Fibroblast of lung (primary cell): Measurements from ENCODE around the gene STX4. TPM values are rescaled to one million over a fixed set of nuclear protein-coding genes. Genes with fewer than 3 reads are reported as not detected.

Experiments
- DNase-seq, 2 donors: peaks; one replicate each; pipeline versions ENCODE4 v3.0.0 to v3.0.0-alpha.2; 2010; ENCODE audit warnings: low read depth in 2 of 2
- H2AFZ ChIP-seq: 2 replicates; pipeline ENCODE4 v1.5.1; 2012; ENCODE audit warnings: low read length, control low read depth, inconsistent platforms
- H3K27ac ChIP-seq: 2 replicates; pipeline ENCODE4 v1.5.1; 2011; ENCODE audit warnings: low read length, control low read depth; ENCODE audit not compliant: insufficient read depth
- H3K27me3 ChIP-seq: 2 replicates; pipeline ENCODE4 v1.5.1; 2011; ENCODE audit warnings: mild to moderate bottlenecking, low read length; ENCODE audit not compliant: control insufficient read depth, insufficient read depth
- H3K36me3 ChIP-seq: 2 replicates; pipeline ENCODE4 v1.5.1; 2011; ENCODE audit warnings: low read length; ENCODE audit not compliant: control insufficient read depth, insufficient read depth
- H3K4me1 ChIP-seq: 2 replicates; pipeline ENCODE4 v1.5.1; 2011; ENCODE audit warnings: low read length; ENCODE audit not compliant: control insufficient read depth, insufficient read depth; ENCODE audit errors: extremely low read depth
- H3K4me2 ChIP-seq: 2 replicates; pipeline ENCODE4 v1.5.1; 2011; ENCODE audit warnings: low read length, control low read depth; ENCODE audit not compliant: insufficient read depth; ENCODE audit errors: extremely low read depth
- H3K4me3 ChIP-seq, 4 experiments: fragments of 200-600 bp in 1 of 4; sonication (generic) in 1 of 4; replicated peaks in 1 of 4; 2 replicates each; pipeline ENCODE4 v1.5.1; 2011 to 2016; ENCODE audit warnings: low read length in 4 of 4, low read depth in 3 of 4, mild to moderate bottlenecking in 3 of 4, control low read depth in 2 of 4, inconsistent platforms in 1 of 4, mixed read lengths in 1 of 4; ENCODE audit not compliant: insufficient read depth in 1 of 4; ENCODE audit errors: control extremely low read depth in 1 of 4
- H3K79me2 ChIP-seq: 2 replicates; pipeline ENCODE4 v1.5.1; 2012; ENCODE audit warnings: mild to moderate bottlenecking, low read length, inconsistent platforms; ENCODE audit not compliant: control insufficient read depth, insufficient read depth
- H3K9ac ChIP-seq: 2 replicates; pipeline ENCODE4 v1.5.1; 2011; ENCODE audit warnings: mild to moderate bottlenecking, low read length, control low read depth; ENCODE audit not compliant: insufficient read depth
- H3K9me3 ChIP-seq: 2 replicates; pipeline ENCODE4 v1.5.1; 2012; ENCODE audit warnings: low read depth, low read length; ENCODE audit not compliant: control insufficient read depth, insufficient read depth
- H4K20me1 ChIP-seq: 2 replicates; pipeline ENCODE4 v1.5.1; 2011; ENCODE audit warnings: low read length; ENCODE audit not compliant: control insufficient read depth, insufficient read depth; ENCODE audit errors: extremely low read depth
- EZH2 ChIP-seq: IDR thresholded peaks from 2 replicates; pipeline ENCODE4 v1.5.1; 2012; ENCODE audit warnings: low read length, control low read depth, mild to moderate bottlenecking; ENCODE audit errors: missing control alignments
- polyA plus RNA-seq, 2 donors: library from polyadenylated mRNA; depleted of rRNA in 1 of 2; stranded (reverse) in 1 of 2; unstranded in 1 of 2; fragments of >200 nt; gene quantifications; 2 replicates each; pipeline ENCODE4 v1.2.1, GENCODE V29; 2011 to 2012; ENCODE audit warnings: missing spikeins in 1 of 2
- total RNA-seq: library from RNA; depleted of rRNA; stranded (reverse); fragments of >200 nt; gene quantifications from 2 replicates; pipeline ENCODE4 v1.2.1, GENCODE V29; 2014
- TF ChIP-seq, protein P1 (sequence below), 2 donors: IDR thresholded peaks in 1 of 2; conservative IDR thresholded peaks in 1 of 2; 1 replicate in 1 of 2; 2 replicates in 1 of 2; pipeline ENCODE4 v1.5.1; 2011 to 2012; ENCODE audit warnings: low read length in 2 of 2, control low read depth in 1 of 2, inconsistent platforms in 1 of 2, low read depth in 1 of 2, mild to moderate bottlenecking in 1 of 2

Gene STX4
- total and polyA plus RNA-seq, 2 donors (not counting 1 experiment from before 2014, with no cell fraction given) = 37.5 to 42.8 TPM

DNA sequence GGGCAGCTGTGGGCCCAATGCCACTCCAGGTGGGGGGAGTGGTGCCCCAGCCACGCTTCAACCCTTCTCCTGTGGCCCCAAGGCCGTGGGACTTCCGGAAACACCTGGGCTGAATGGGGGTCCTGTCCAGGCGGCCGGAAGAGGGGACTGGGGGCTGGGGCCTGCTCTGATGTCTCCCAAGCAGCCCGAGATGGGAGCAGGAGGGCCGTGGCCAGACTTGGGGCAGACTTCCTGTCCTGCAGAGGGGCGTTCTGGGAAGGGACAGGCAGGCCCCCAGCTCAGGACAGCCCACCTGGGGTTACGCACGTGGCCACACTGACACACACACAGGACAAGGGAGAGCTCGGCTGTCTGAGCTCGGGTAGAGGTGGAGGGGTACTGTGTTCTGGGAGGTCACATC is 43.3 kb upstream of the STX4 start:
- no peaks in the 10 kb centered on the region for H3K79me2 ChIP-seq
- H3K9me3 ChIP-seq = no peaks in the 10 kb centered on the region
- H2AFZ ChIP-seq = no peak overlapping the region
- no peak overlapping the region for H3K27ac ChIP-seq
- no peak overlapping the region for H3K4me3 ChIP-seq
- H3K4me1 ChIP-seq = peaks cover 10% of the 10 kb centered on the region
- H3K27me3 ChIP-seq = no peaks in the 10 kb centered on the region
- H4K20me1 ChIP-seq = no peaks in the 10 kb centered on the region
- DNase-seq = no peak
- peaks cover 7% of the 10 kb centered on the region for H3K36me3 ChIP-seq
- TF ChIP-seq, protein P1, sequence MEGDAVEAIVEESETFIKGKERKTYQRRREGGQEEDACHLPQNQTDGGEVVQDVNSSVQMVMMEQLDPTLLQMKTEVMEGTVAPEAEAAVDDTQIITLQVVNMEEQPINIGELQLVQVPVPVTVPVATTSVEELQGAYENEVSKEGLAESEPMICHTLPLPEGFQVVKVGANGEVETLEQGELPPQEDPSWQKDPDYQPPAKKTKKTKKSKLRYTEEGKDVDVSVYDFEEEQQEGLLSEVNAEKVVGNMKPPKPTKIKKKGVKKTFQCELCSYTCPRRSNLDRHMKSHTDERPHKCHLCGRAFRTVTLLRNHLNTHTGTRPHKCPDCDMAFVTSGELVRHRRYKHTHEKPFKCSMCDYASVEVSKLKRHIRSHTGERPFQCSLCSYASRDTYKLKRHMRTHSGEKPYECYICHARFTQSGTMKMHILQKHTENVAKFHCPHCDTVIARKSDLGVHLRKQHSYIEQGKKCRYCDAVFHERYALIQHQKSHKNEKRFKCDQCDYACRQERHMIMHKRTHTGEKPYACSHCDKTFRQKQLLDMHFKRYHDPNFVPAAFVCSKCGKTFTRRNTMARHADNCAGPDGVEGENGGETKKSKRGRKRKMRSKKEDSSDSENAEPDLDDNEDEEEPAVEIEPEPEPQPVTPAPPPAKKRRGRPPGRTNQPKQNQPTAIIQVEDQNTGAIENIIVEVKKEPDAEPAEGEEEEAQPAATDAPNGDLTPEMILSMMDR (conservative IDR thresholded peaks at IDR 0.05 in 1 of 2, IDR thresholded peaks at IDR 0.05 in 1 of 2; ENCODE audit: low read depth in 1 of 2, low read length in 2 of 2) = no peak
- no peak for TF ChIP-seq EZH2
- no peak overlapping the region for H3K9ac ChIP-seq
- no peak overlapping the region for H3K4me2 ChIP-seq

DNA sequence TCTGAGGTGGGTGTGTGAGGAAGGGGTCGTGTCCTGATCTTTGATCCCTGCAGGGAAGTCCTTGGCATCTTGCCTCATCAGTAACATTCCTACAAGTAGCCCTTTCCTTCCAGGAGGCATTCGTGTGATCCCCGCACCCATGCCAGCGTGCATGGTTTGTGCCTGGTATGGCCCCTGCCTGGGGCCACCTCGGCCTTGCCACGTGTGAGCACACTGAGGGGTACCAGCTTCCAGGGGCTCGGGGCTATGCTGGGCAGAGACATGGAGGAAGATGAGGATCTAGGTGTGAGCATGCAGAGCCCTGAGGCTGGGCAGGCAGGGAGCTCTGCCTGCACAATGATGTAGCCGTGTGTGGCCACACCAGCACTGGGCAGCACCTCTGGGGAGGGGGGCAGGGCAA is 42.3 kb upstream of the STX4 start:
- Histone ChIP-seq H3K36me3 (peaks cover 7% of the 10 kb centered on the region), H3K9me3 (no peaks in the 10 kb centered on the region), H3K27ac (no peak overlapping the region), H4K20me1 (no peaks in the 10 kb centered on the region), H3K27me3 (no peaks in the 10 kb centered on the region), H3K79me2 (no peaks in the 10 kb centered on the region), H3K4me1 (peaks cover under 1% of the 10 kb centered on the region), H2AFZ (no peak overlapping the region), H3K4me3 (no peak overlapping the region), H3K4me2 (no peak overlapping the region), H3K9ac (no peak overlapping the region)
- no peak for TF ChIP-seq EZH2
- TF ChIP-seq, protein P1 (conservative IDR thresholded peaks at IDR 0.05 in 1 of 2, IDR thresholded peaks at IDR 0.05 in 1 of 2; ENCODE audit: low read depth in 1 of 2, low read length in 2 of 2) = no peak
- DNase-seq = no peak

DNA sequence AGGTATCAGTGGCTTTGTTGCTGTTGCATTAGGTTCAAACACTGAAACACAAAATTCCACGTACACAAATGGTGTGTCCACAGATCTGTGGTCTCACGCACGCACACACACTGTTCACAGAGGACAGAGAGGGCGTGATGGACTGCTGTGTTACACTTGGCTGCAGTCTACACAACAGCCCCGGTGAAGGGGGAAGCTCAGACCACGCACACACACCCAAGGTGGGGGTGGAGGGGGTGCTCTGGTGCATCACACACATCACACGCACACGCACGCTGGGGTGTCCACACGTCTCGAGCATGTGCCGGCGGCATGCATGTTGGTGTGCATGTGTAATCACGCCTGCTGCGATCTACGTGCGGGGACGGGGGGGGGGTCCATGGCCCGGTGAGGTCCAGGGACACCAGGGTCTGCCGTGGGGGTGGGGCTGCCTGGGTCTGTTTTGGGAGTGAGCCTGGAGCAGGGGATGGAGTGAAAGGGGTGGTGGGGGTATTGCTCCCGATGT is 41.0 kb upstream of the STX4 start:
- no peaks in the 10 kb centered on the region for H3K27me3 ChIP-seq
- H3K79me2 ChIP-seq = no peaks in the 10 kb centered on the region
- H3K4me1 ChIP-seq = peaks cover 2% of the 10 kb centered on the region
- no peaks in the 10 kb centered on the region for H4K20me1 ChIP-seq
- no peak overlapping the region for H3K4me3 ChIP-seq
- peaks cover 4% of the 10 kb centered on the region for H3K36me3 ChIP-seq
- H3K4me2 ChIP-seq = no peak overlapping the region
- DNase-seq = no peak
- TF ChIP-seq, protein P1 (conservative IDR thresholded peaks at IDR 0.05 in 1 of 2, IDR thresholded peaks at IDR 0.05 in 1 of 2; ENCODE audit: low read depth in 1 of 2, low read length in 2 of 2) = no peak
- no peak for TF ChIP-seq EZH2
- no peak overlapping the region for H3K27ac ChIP-seq
- no peak overlapping the region for H2AFZ ChIP-seq
- no peak overlapping the region for H3K9ac ChIP-seq
- H3K9me3 ChIP-seq = no peaks in the 10 kb centered on the region
